ENCODE results near the gene TMEM244.

DNA sequence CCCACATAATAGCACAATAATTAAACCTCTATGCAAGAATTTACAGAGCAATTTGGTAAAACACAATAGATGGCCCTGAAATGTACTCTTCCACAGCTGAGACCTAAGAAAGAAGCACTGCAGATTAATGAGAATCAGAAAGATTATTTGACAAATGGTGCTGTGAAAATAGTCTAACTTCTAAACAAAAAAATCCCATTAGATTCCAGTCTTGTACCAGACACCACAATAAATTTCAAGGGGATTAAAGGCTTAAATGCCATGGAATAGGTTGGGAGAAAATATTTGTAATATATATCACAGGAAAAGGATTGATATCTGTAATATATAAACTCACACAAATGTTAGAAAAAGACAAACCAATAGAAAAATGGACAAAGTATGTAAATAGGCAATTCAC, 14.4 kb downstream of the TMEM244 start:
- TF ChIP-seq, protein P1, sequence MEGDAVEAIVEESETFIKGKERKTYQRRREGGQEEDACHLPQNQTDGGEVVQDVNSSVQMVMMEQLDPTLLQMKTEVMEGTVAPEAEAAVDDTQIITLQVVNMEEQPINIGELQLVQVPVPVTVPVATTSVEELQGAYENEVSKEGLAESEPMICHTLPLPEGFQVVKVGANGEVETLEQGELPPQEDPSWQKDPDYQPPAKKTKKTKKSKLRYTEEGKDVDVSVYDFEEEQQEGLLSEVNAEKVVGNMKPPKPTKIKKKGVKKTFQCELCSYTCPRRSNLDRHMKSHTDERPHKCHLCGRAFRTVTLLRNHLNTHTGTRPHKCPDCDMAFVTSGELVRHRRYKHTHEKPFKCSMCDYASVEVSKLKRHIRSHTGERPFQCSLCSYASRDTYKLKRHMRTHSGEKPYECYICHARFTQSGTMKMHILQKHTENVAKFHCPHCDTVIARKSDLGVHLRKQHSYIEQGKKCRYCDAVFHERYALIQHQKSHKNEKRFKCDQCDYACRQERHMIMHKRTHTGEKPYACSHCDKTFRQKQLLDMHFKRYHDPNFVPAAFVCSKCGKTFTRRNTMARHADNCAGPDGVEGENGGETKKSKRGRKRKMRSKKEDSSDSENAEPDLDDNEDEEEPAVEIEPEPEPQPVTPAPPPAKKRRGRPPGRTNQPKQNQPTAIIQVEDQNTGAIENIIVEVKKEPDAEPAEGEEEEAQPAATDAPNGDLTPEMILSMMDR (IDR thresholded peaks at IDR 0.05) = no peak
- TF ChIP-seq POLR2A (IDR thresholded peaks at IDR 0.05) = no peak

All from ovary (tissue), 3 donors.